HEK293 (cell line): ENCODE measurements around the gene NEU3.
"Not testable (repeated sequence)": the region's sequence is repeated elsewhere in the genome, so short reads cannot be mapped to it uniquely, and the experiment has no call there.

ENCODE experiments used
- CTCF ChIA-PET: fragments of 350-600 bp; formaldehyde crosslinking; extraction: SDS; loops from one replicate; lab custom pipeline; 2021; ENCODE audit warnings: antibody characterized with exemption; lab: Yijun Ruan, JAX
- POLR2A ChIA-PET: fragments of 300-600 bp; formaldehyde crosslinking; extraction: SDS; loops from one replicate; lab custom pipeline; 2020; ENCODE audit warnings: antibody characterized with exemption, inconsistent platforms; lab: Yijun Ruan, JAX
- H3K27ac ChIP-seq: fragments of 200-500 bp; sonication (Bioruptor generic); 2 replicates; pipeline ENCODE4 v1.5.1; 2014; ENCODE audit warnings: low read depth, low read length, control low read depth, inconsistent platforms; ENCODE audit errors: extremely low read depth
- H3K36me3 ChIP-seq, 2 experiments: fragments of 200-500 bp in 1 of 2; sonication (Bioruptor generic) in 1 of 2; 1 replicate in 1 of 2; 2 replicates in 1 of 2; pipeline ENCODE4 v1.5.1; 2014 to 2017; ENCODE audit warnings: inconsistent platforms in 2 of 2, low read length in 2 of 2; ENCODE audit not compliant: control insufficient read depth in 2 of 2, insufficient read depth in 1 of 2
- H3K4me1 ChIP-seq: fragments of 200-500 bp; sonication (Bioruptor generic); 2 replicates; pipeline ENCODE4 v1.5.1; 2014; ENCODE audit warnings: mild to moderate bottlenecking, low read length, inconsistent platforms; ENCODE audit not compliant: control insufficient read depth, insufficient read depth
- H3K4me3 ChIP-seq: 2 replicates; pipeline ENCODE4 v1.5.1; 2011; ENCODE audit warnings: low read depth, mild to moderate bottlenecking, control low read depth, low read length, moderate library complexity
- H3K9me3 ChIP-seq: fragments of 200-500 bp; sonication (Bioruptor generic); 2 replicates; pipeline ENCODE4 v1.5.1; 2014; ENCODE audit warnings: low read depth, low read length, inconsistent platforms; ENCODE audit not compliant: control insufficient read depth, insufficient read depth
- ZBTB7A ChIP-seq: fragments of 450-650 bp; formaldehyde crosslinking; IDR thresholded peaks from 2 replicates; pipeline ENCODE4 v1.5.1; 2016; ENCODE audit warnings: low read depth, missing biosample characterization, missing genetic modification characterization
- ZIC2 ChIP-seq: fragments of 450-650 bp; formaldehyde crosslinking; IDR thresholded peaks from 2 replicates; pipeline ENCODE4 v1.5.1; 2016; ENCODE audit warnings: missing biosample characterization, missing genetic modification characterization
- ZNF214 ChIP-seq: fragments of 450-650 bp; formaldehyde crosslinking; IDR thresholded peaks from 2 replicates; pipeline ENCODE4 v1.5.1; 2017; ENCODE audit warnings: missing biosample characterization, mild to moderate bottlenecking, missing genetic modification characterization, borderline replicate concordance
- ZNF610 ChIP-seq: fragments of 450-650 bp; formaldehyde crosslinking; IDR thresholded peaks from 2 replicates; pipeline ENCODE4 v1.5.1; 2016; ENCODE audit warnings: missing biosample characterization, missing genetic modification characterization, borderline replicate concordance
- ZNF792 ChIP-seq: fragments of 450-650 bp; formaldehyde crosslinking; IDR thresholded peaks from 2 replicates; pipeline ENCODE4 v1.5.1; 2016; ENCODE audit warnings: missing biosample characterization, missing genetic modification characterization
- ZNF830 ChIP-seq: fragments of 450-650 bp; IDR thresholded peaks from 2 replicates; pipeline ENCODE4 v1.5.0; 2018; ENCODE audit warnings: missing biosample characterization, missing genetic modification characterization, low read depth, mild to moderate bottlenecking, moderate library complexity
- ZSCAN16 ChIP-seq: fragments of 450-650 bp; formaldehyde crosslinking; IDR thresholded peaks from 2 replicates; pipeline ENCODE4 v1.5.1; 2016; ENCODE audit warnings: missing biosample characterization, missing genetic modification characterization

Gene NEU3

GRCh38 chr11:75035911-75036565, 47.3 kb downstream of the NEU3 start:
- POLR2A ChIA-PET: no interaction called here
- no peaks in the 10 kb centered on the region for H3K9me3 ChIP-seq
- no peak overlapping the region for H3K4me3 ChIP-seq
- H3K36me3 ChIP-seq: no peaks in the 10 kb centered on the region
- TF ChIP-seq ZNF792 (tag by site-specific recombination) (no peak), ZNF830 (tag by site-specific recombination) (no peak), ZNF610 (no peak), ZBTB7A (tag by site-specific recombination) (no peak)
- TF ChIP-seq, all 188 proteins: peak for 0
- H3K27ac ChIP-seq: no peak overlapping the region
- H3K4me1 ChIP-seq: no peaks in the 10 kb centered on the region
- CTCF ChIA-PET: interaction anchor here (0.6 to 1.3 kb wide), 5 partner anchors 13 to 334 kb away, joined by 3 to 6 read pairs (median 5); no protein-coding TSS in a partner anchor

GRCh38 chr11:75040167-75040770, 51.5 kb downstream of the NEU3 start:
- H3K9me3 ChIP-seq: no peaks in the 10 kb centered on the region
- POLR2A ChIA-PET: no interaction called here
- H3K36me3 ChIP-seq: no peaks in the 10 kb centered on the region
- CTCF ChIA-PET: no interaction called here
- H3K27ac ChIP-seq: no peak overlapping the region
- H3K4me1 ChIP-seq: no peaks in the 10 kb centered on the region
- TF ChIP-seq ZIC2 (tag by site-specific recombination): peak; percentile 14; the same call in 1 of the 2 replicates
- no peak for TF ChIP-seq ZNF214
- no peak overlapping the region for H3K4me3 ChIP-seq

- H3K4me1 ChIP-seq: no peaks in the 10 kb centered on the region
- TF ChIP-seq ZSCAN16 (tag by site-specific recombination): no peak
- ChIA-PET POLR2A (interaction anchor here (0.6 kb wide), 1 partner anchor 93 kb away, joined by 3 read pairs; no protein-coding TSS in a partner anchor), CTCF (interaction anchor here (0.6 to 0.7 kb wide), 2 partner anchors 19 to 112 kb away, joined by 4 to 5 read pairs; no protein-coding TSS in a partner anchor)
- no peaks in the 10 kb centered on the region for H3K36me3 ChIP-seq
- H3K9me3 ChIP-seq: no peaks in the 10 kb centered on the region
- H3K4me3 ChIP-seq: no peak overlapping the region
- no peak overlapping the region for H3K27ac ChIP-seq
Measured at GRCh38 chr11:75041263-75041662, 52.5 kb downstream of the NEU3 start.

- not testable (repeated sequence) for H3K9me3 ChIP-seq, H3K27ac ChIP-seq, H3K36me3 ChIP-seq, H3K4me3 ChIP-seq, H3K4me1 ChIP-seq
- ChIA-PET POLR2A (interaction anchor here (0.6 kb wide), 1 partner anchor 93 kb away, joined by 3 read pairs; no protein-coding TSS in a partner anchor), CTCF (interaction anchor here (0.6 to 0.7 kb wide), 2 partner anchors 19 to 112 kb away, joined by 4 to 5 read pairs; no protein-coding TSS in a partner anchor)
Measured at GRCh38 chr11:75041821-75042220, 53.1 kb downstream of the NEU3 start.

GRCh38 chr11:75044381-75045170, 55.8 kb downstream of the NEU3 start:
- H3K27ac ChIP-seq, H3K4me1 ChIP-seq, H3K9me3 ChIP-seq, H3K4me3 ChIP-seq, H3K36me3 ChIP-seq, POLR2A ChIA-PET: not testable (repeated sequence)
- CTCF ChIA-PET: interaction anchor here (0.6 to 0.9 kb wide), 2 partner anchors 13 to 134 kb away, joined by 3 read pairs; no protein-coding TSS in a partner anchor

- H3K27ac ChIP-seq, H3K36me3 ChIP-seq, H3K4me1 ChIP-seq, H3K4me3 ChIP-seq, POLR2A ChIA-PET, H3K9me3 ChIP-seq: not testable (repeated sequence)
- CTCF ChIA-PET: interaction anchor here (0.7 to 2.2 kb wide), 2 partner anchors 65 to 117 kb away, joined by 5 to 7 read pairs; no protein-coding TSS in a partner anchor
Measured at GRCh38 chr11:75046668-75047067, 57.9 kb downstream of the NEU3 start.
